ENCODE results near the gene CARD10. TPM values are rescaled to one million over a fixed set of nuclear protein-coding genes. Genes with fewer than 3 reads are reported as not detected.

Gene CARD10
- total and polyA plus RNA-seq, 2 of the 8 experiments (the other 6 are each of a cell fraction or from before 2014, with no cell fraction given), result 13.5 to 14.4 TPM

DNA sequence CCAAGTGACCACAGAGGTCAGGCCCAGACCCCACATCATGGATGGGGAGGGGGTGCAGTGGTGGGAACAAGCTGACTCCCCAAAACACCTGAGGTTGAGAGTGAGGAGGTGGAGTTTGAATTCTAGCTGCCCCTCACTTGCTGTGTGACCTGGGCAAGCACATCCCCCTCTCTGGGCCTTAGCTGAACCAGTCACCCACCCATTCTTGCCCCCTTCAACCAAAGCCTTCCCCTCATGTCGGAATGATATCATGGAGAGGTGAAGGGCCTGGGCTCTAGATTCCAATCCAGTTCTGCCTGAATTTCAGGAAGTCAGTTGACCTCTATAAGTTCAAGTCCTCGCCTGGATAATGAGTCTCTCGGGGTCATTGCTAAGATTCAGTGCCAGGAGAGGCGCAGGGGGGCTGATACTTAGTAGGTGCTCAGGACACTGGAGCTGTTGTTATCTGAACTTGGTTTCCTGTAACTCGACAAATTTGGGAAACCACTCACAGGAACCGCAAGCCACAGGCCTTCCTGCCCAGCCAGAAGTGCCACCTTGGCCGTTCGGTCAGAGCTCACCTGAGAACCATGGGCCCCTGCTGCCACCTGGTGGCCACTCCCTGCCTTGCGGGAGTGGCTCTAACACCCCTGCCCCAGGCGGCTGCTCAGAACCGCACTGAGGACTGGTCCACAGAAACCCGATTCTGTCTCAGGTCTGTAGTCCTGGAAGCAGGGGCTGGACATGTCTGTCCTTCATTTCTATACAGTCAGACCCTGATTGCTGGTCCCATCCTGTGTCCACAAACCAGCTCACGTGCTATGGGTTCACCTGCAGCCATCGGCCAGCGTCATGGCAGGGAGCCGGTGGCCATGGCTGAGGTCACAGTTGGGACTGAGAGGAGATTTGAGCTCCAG is 47.9 kb upstream of the CARD10 start (continued):
- TF ChIP-seq, protein P1, sequence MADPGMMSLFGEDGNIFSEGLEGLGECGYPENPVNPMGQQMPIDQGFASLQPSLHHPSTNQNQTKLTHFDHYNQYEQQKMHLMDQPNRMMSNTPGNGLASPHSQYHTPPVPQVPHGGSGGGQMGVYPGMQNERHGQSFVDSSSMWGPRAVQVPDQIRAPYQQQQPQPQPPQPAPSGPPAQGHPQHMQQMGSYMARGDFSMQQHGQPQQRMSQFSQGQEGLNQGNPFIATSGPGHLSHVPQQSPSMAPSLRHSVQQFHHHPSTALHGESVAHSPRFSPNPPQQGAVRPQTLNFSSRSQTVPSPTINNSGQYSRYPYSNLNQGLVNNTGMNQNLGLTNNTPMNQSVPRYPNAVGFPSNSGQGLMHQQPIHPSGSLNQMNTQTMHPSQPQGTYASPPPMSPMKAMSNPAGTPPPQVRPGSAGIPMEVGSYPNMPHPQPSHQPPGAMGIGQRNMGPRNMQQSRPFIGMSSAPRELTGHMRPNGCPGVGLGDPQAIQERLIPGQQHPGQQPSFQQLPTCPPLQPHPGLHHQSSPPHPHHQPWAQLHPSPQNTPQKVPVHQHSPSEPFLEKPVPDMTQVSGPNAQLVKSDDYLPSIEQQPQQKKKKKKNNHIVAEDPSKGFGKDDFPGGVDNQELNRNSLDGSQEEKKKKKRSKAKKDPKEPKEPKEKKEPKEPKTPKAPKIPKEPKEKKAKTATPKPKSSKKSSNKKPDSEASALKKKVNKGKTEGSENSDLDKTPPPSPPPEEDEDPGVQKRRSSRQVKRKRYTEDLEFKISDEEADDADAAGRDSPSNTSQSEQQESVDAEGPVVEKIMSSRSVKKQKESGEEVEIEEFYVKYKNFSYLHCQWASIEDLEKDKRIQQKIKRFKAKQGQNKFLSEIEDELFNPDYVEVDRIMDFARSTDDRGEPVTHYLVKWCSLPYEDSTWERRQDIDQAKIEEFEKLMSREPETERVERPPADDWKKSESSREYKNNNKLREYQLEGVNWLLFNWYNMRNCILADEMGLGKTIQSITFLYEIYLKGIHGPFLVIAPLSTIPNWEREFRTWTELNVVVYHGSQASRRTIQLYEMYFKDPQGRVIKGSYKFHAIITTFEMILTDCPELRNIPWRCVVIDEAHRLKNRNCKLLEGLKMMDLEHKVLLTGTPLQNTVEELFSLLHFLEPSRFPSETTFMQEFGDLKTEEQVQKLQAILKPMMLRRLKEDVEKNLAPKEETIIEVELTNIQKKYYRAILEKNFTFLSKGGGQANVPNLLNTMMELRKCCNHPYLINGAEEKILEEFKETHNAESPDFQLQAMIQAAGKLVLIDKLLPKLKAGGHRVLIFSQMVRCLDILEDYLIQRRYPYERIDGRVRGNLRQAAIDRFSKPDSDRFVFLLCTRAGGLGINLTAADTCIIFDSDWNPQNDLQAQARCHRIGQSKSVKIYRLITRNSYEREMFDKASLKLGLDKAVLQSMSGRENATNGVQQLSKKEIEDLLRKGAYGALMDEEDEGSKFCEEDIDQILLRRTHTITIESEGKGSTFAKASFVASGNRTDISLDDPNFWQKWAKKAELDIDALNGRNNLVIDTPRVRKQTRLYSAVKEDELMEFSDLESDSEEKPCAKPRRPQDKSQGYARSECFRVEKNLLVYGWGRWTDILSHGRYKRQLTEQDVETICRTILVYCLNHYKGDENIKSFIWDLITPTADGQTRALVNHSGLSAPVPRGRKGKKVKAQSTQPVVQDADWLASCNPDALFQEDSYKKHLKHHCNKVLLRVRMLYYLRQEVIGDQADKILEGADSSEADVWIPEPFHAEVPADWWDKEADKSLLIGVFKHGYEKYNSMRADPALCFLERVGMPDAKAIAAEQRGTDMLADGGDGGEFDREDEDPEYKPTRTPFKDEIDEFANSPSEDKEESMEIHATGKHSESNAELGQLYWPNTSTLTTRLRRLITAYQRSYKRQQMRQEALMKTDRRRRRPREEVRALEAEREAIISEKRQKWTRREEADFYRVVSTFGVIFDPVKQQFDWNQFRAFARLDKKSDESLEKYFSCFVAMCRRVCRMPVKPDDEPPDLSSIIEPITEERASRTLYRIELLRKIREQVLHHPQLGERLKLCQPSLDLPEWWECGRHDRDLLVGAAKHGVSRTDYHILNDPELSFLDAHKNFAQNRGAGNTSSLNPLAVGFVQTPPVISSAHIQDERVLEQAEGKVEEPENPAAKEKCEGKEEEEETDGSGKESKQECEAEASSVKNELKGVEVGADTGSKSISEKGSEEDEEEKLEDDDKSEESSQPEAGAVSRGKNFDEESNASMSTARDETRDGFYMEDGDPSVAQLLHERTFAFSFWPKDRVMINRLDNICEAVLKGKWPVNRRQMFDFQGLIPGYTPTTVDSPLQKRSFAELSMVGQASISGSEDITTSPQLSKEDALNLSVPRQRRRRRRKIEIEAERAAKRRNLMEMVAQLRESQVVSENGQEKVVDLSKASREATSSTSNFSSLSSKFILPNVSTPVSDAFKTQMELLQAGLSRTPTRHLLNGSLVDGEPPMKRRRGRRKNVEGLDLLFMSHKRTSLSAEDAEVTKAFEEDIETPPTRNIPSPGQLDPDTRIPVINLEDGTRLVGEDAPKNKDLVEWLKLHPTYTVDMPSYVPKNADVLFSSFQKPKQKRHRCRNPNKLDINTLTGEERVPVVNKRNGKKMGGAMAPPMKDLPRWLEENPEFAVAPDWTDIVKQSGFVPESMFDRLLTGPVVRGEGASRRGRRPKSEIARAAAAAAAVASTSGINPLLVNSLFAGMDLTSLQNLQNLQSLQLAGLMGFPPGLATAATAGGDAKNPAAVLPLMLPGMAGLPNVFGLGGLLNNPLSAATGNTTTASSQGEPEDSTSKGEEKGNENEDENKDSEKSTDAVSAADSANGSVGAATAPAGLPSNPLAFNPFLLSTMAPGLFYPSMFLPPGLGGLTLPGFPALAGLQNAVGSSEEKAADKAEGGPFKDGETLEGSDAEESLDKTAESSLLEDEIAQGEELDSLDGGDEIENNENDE (IDR thresholded peaks at IDR 0.05; ENCODE audit: insufficient replicate concordance, low read length), result no peak
- TF ChIP-seq, protein P2, sequence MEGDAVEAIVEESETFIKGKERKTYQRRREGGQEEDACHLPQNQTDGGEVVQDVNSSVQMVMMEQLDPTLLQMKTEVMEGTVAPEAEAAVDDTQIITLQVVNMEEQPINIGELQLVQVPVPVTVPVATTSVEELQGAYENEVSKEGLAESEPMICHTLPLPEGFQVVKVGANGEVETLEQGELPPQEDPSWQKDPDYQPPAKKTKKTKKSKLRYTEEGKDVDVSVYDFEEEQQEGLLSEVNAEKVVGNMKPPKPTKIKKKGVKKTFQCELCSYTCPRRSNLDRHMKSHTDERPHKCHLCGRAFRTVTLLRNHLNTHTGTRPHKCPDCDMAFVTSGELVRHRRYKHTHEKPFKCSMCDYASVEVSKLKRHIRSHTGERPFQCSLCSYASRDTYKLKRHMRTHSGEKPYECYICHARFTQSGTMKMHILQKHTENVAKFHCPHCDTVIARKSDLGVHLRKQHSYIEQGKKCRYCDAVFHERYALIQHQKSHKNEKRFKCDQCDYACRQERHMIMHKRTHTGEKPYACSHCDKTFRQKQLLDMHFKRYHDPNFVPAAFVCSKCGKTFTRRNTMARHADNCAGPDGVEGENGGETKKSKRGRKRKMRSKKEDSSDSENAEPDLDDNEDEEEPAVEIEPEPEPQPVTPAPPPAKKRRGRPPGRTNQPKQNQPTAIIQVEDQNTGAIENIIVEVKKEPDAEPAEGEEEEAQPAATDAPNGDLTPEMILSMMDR (IDR thresholded peaks at IDR 0.05; ENCODE audit: control extremely low read depth in 1 of 3, insufficient read depth in 1 of 3, low read depth in 1 of 3, low read length in 3 of 3), result peak; percentile 89 to 98 (median 98)
- TF ChIP-seq ZNF274 (IDR thresholded peaks at IDR 0.05; ENCODE audit: borderline replicate concordance, extremely low read depth, low read length) (no peak), CBX5 (IDR thresholded peaks at IDR 0.05; ENCODE audit: low read depth, low read length) (no peak)
- TF ChIP-seq, protein P3, sequence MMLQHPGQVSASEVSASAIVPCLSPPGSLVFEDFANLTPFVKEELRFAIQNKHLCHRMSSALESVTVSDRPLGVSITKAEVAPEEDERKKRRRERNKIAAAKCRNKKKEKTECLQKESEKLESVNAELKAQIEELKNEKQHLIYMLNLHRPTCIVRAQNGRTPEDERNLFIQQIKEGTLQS (IDR thresholded peaks at IDR 0.05; ENCODE audit: insufficient read depth, low read depth, low read length), result no peak
